Parathyroid adenoma (tissue), 2 donors: Measurements from ENCODE around the gene AURKAIP1.
A peak's percentile ranks its signal among the peaks of the same experiment; 100 is the strongest.

ENCODE experiments used
- H2AFZ ChIP-seq: fragments of 300-600 bp; sonication (generic); one replicate; pipeline ENCODE4 v1.7.0; 2017; ENCODE audit warnings: antibody characterized with exemption, mild to moderate bottlenecking
- H3K27ac ChIP-seq: fragments of 300-600 bp; sonication (generic); one replicate; pipeline ENCODE4 v1.7.0; 2017
- H3K27me3 ChIP-seq: fragments of 300-600 bp; sonication (generic); one replicate; pipeline ENCODE4 v1.7.0; 2017; ENCODE audit warnings: low read length; ENCODE audit not compliant: control insufficient read depth, insufficient read depth
- H3K36me3 ChIP-seq: fragments of 300-600 bp; sonication (generic); one replicate; pipeline ENCODE4 v1.7.0; 2017; ENCODE audit warnings: low read length; ENCODE audit not compliant: control insufficient read depth, insufficient read depth
- H3K4me1 ChIP-seq: fragments of 300-600 bp; sonication (generic); one replicate; pipeline ENCODE4 v1.7.0; 2017; ENCODE audit warnings: control low read depth
- H3K4me2 ChIP-seq: fragments of 300-600 bp; sonication (generic); one replicate; pipeline ENCODE4 v1.7.0; 2017; ENCODE audit warnings: low read length
- H3K4me3 ChIP-seq: fragments of 300-600 bp; sonication (generic); one replicate; pipeline ENCODE4 v1.7.0; 2017; ENCODE audit warnings: low read depth, low read length
- H3K79me2 ChIP-seq: fragments of 300-600 bp; sonication (generic); one replicate; pipeline ENCODE4 v1.7.0; 2017; ENCODE audit warnings: control low read depth
- H3K9ac ChIP-seq: fragments of 300-600 bp; sonication (generic); one replicate; pipeline ENCODE4 v1.7.0; 2017; ENCODE audit warnings: mild to moderate bottlenecking
- H3K9me3 ChIP-seq: fragments of 300-600 bp; sonication (generic); one replicate; pipeline ENCODE4 v1.7.0; 2017; ENCODE audit warnings: low read length; ENCODE audit not compliant: control insufficient read depth
- CTCF ChIP-seq: fragments of 300-600 bp; sonication (generic); IDR thresholded peaks from one replicate; pipeline ENCODE4 v1.7.0; 2017; ENCODE audit warnings: antibody characterized with exemption, mild to moderate bottlenecking
- donor health status: primary hyperparathyroidism.

AURKAIP1 gene

GRCh38 chr1:1381294-1381693, 6.3 kb upstream of the AURKAIP1 start:
- H3K4me2 ChIP-seq = no peak overlapping the region
- H3K27ac ChIP-seq = no peak overlapping the region
- no peak overlapping the region for H3K9ac ChIP-seq
- H3K9me3 ChIP-seq = no peaks in the 10 kb centered on the region
- H3K36me3 ChIP-seq = no peaks in the 10 kb centered on the region
- H2AFZ ChIP-seq = no peak overlapping the region
- H3K79me2 ChIP-seq = no peaks in the 10 kb centered on the region
- no peak overlapping the region for H3K4me3 ChIP-seq
- no peaks in the 10 kb centered on the region for H3K4me1 ChIP-seq
- H3K27me3 ChIP-seq = no peaks in the 10 kb centered on the region
- TF ChIP-seq CTCF = no peak

GRCh38 chr1:1380860-1381259, 5.9 kb upstream of the AURKAIP1 start:
- Histone ChIP-seq H3K4me2 (no peak overlapping the region), H3K27me3 (no peaks in the 10 kb centered on the region), H3K79me2 (no peaks in the 10 kb centered on the region), H2AFZ (no peak overlapping the region), H3K4me3 (no peak overlapping the region), H3K9me3 (no peaks in the 10 kb centered on the region), H3K27ac (no peak overlapping the region), H3K4me1 (no peaks in the 10 kb centered on the region), H3K9ac (no peak overlapping the region), H3K36me3 (no peaks in the 10 kb centered on the region)
- TF ChIP-seq CTCF = no peak

GRCh38 chr1:1377540-1378205, 2.7 kb upstream of the AURKAIP1 start:
- H2AFZ ChIP-seq = no peak overlapping the region
- H3K36me3 ChIP-seq = no peaks in the 10 kb centered on the region
- no peak overlapping the region for H3K4me3 ChIP-seq
- no peaks in the 10 kb centered on the region for H3K27me3 ChIP-seq
- H3K27ac ChIP-seq = no peak overlapping the region
- no peak for TF ChIP-seq CTCF
- no peaks in the 10 kb centered on the region for H3K9me3 ChIP-seq
- no peak overlapping the region for H3K9ac ChIP-seq
- no peaks in the 10 kb centered on the region for H3K79me2 ChIP-seq
- no peak overlapping the region for H3K4me2 ChIP-seq
- no peaks in the 10 kb centered on the region for H3K4me1 ChIP-seq

GRCh38 chr1:1376551-1377226, 1.7 kb upstream of the AURKAIP1 start:
- Histone ChIP-seq H3K4me1 (no peaks in the 10 kb centered on the region), H3K4me3 (no peak overlapping the region), H3K9me3 (no peaks in the 10 kb centered on the region), H3K27me3 (no peaks in the 10 kb centered on the region), H3K36me3 (no peaks in the 10 kb centered on the region), H3K79me2 (no peaks in the 10 kb centered on the region), H3K9ac (no peak overlapping the region), H3K27ac (no peak overlapping the region), H3K4me2 (no peak overlapping the region), H2AFZ (no peak overlapping the region)
- no peak for TF ChIP-seq CTCF

GRCh38 chr1:1374589-1374928, 448 bp downstream of the AURKAIP1 start:
- Histone ChIP-seq H3K36me3 (no peaks in the 10 kb centered on the region), H3K9me3 (no peaks in the 10 kb centered on the region), H3K4me2 (peak overlapping the region; percentile 92), H3K9ac (peak overlapping the region; percentile 57), H3K4me3 (peak overlapping the region; percentile 97), H3K79me2 (no peaks in the 10 kb centered on the region), H2AFZ (peak overlapping the region; percentile 80), H3K27me3 (no peaks in the 10 kb centered on the region), H3K27ac (peak overlapping the region; percentile 91), H3K4me1 (no peaks in the 10 kb centered on the region)
- no peak for TF ChIP-seq CTCF
